LNCaP clone FGC (cell line): ENCODE data around the gene KIFC3.

ENCODE experiments used
- DNase-seq: peaks from one replicate; pipeline ENCODE4 v3.0.0-alpha.2; 2011; ENCODE audit warnings: low read depth
- H3K4me3 ChIP-seq: 2 replicates; pipeline ENCODE4 v1.5.1; 2011; ENCODE audit warnings: mild to moderate bottlenecking, low read depth, low read length, control low read depth
- CTCF ChIP-seq: IDR thresholded peaks from 2 replicates; pipeline ENCODE4 v1.5.1; 2012; ENCODE audit warnings: mild to moderate bottlenecking; ENCODE audit not compliant: control insufficient read depth, insufficient read depth; ENCODE audit errors: extremely low read depth

The KIFC3 gene

GRCh38 chr16:57830890-57831484 is 28.7 kb upstream of the KIFC3 start:
- no peak for DNase-seq
- TF ChIP-seq CTCF, result no peak
- H3K4me3 ChIP-seq, result no peak overlapping the region

- H3K4me3 ChIP-seq, result no peak overlapping the region
- no peak for DNase-seq
- no peak for TF ChIP-seq CTCF
These were observed 27.7 kb upstream of the KIFC3 start for GRCh38 chr16:57829969-57830360.

DNA sequence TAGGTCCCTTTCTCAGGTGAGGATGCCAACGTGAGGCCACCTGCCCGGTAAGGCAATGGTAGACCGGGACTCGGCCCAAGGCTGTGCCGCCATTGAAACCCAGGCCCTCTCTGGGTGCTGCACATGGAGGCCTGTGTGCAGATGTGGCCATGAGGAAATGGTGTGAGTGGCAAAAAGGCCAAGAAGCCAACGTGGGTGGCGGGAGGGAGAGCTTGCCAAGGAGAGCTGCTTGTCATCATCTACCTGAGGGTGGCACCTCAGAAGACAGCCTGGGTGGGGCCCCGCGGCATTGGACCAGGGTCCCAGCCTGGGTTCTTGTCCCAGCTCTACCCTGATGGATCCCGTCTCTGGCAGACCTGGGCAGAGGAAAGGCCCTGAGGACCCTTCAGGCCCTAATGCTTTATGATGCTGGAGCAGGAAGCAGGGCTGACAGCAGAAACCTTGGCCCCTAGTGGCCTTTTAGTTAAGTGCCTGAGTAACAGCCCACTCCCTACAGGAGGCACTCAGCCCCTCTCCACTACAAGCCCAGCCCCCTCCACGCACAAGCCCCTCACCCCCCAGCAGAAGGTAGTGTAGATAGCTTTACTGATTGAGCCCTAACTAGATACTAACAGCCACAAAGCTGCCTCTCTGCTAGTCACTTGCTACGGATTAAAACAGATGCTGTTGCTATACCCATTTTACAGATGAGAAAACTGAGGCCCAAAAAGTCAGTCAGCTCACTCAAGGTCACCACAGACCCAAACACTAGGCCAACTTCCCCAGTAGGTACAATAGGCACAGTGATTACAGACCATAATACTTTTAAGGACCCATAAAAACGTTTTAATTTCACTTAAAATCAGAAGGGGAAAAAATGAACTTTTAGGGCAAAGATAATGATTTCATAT is 26.2 kb upstream of the KIFC3 start:
- no peak for DNase-seq
- H3K4me3 ChIP-seq, result no peak overlapping the region
- TF ChIP-seq CTCF, result no peak

DNA sequence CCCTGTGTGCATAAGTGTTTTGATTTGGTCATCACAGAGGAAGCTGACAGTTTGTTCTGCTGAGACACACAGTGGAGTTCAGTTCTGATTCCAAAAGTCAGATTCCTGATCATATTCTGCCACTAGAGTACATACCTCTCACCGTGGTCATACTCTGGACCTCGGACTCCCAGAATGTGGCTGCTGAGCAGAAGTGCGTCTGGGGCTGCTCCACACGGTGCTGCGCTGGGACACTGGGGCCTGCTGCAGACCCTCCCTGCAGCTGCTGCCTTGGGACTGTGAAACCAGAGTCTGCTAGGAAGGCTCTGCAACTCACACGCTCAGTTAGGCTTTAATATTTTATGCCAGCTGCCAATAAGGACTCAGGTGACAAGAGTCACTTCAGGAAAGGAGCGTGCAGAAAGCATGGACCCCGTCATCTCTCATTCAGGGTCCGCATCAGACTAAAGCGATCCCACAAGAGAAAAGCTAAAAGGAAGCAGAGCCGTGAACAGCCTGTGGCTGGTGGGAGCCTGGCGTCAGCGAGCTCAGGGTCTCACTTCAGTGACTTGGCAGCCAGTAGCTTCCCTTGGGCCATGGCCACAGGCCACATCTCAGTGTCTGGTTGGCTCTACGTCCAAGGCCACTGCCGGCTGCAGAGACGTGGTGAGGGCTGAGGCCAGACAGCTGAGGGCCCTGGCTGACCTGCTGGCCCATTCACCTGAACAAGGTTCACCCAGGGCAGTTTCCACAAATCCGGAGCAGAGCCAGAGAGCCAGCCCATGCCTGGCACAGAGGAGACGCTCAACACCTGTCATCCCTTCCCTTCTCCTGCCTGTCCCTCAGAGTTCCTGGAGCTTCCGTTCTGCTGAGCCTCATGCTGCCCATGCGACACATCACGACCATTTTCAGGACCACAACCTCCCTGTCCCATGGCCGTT is 24.7 kb upstream of the KIFC3 start:
- no peak overlapping the region for H3K4me3 ChIP-seq
- TF ChIP-seq CTCF, result no peak
- DNase-seq, result no peak

- TF ChIP-seq CTCF, result no peak
- DNase-seq, result no peak
- H3K4me3 ChIP-seq, result no peak overlapping the region
These were observed 23.8 kb upstream of the KIFC3 start for GRCh38 chr16:57826052-57826451.

- H3K4me3 ChIP-seq, result no peak overlapping the region
- no peak for TF ChIP-seq CTCF
- DNase-seq, result no peak
These were observed 23.2 kb upstream of the KIFC3 start for GRCh38 chr16:57825298-57826044.
